GM21381 (cell line): Measurements from ENCODE around the gene ACBD7.

Source experiments
- ATAC-seq: cut with Tn5 transposase; IDR thresholded peaks from one replicate; pipeline ENCODE4 v1.9.1; 2021; ENCODE audit warnings: mild to moderate bottlenecking, moderate library complexity; ENCODE audit not compliant: unreplicated experiment

ACBD7 gene

GRCh38 chr10:15088428-15089261 lies at the start of gene ACBD7:
TSS of gene ACBD7 (minus strand) at chr10:15088776. CDS start at chr10:15088728, 48 bp downstream.
- peak; percentile 100 for ATAC-seq

- no peak for ATAC-seq
These were observed 49.1 kb upstream of the ACBD7 start for GRCh38 chr10:15137636-15138035.

GRCh38 chr10:15137036-15137359 lies 48.4 kb upstream of the ACBD7 start:
- no peak for ATAC-seq

- no peak for ATAC-seq
These were observed 47.8 kb upstream of the ACBD7 start for GRCh38 chr10:15136129-15137035.

GRCh38 chr10:15131330-15131729 lies 42.8 kb upstream of the ACBD7 start:
- no peak for ATAC-seq

- ATAC-seq, result no peak
These were observed 36.3 kb upstream of the ACBD7 start for GRCh38 chr10:15124908-15125307.

DNA sequence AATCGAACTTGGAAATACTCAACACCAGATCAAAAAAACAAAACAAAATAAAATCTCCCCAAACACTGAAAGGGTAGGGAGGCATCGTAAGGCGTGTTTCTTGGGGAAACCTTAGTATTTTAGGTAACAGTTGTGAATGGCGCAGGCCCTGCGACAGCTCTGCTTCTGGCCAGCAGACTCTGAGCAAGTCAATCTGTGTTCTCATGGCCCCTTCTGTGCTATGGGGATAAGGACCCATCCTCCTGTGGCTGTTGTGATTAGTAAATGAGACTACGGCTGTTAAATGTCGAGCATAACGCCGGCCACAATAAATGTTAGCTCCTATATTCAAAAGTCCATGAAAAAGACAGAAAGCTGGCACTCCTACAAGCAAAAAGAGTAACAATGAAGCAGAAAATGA lies 35.6 kb upstream of the ACBD7 start:
- no peak for ATAC-seq

- no peak for ATAC-seq
These were observed 35.2 kb upstream of the ACBD7 start for GRCh38 chr10:15123749-15124184.

- peak; percentile 89 for ATAC-seq
These were observed 34.0 kb upstream of the ACBD7 start for GRCh38 chr10:15122477-15123030.

GRCh38 chr10:15121707-15122106 lies 33.1 kb upstream of the ACBD7 start:
- ATAC-seq, result no peak

DNA sequence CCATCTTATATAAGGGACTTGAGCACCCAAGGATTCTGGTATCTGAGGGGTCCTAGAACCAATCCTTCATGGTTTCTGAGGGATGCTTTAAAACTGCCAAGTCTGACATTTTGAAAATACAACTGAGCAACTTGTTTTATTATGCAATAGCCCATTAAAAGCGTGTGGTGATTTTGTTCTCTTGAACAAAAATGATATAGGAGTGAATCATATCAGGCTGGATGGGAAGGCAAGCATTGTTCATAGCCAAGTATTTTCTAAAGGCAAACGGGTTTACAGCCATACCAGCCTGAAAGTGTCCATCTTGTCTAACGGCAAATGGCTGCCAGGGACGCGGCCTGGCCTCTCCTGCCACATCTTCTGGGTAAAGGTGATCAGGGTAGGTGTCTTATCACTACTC lies 31.9 kb upstream of the ACBD7 start:
- ATAC-seq, result no peak

GRCh38 chr10:15118615-15119014 lies 30.0 kb upstream of the ACBD7 start:
- no peak for ATAC-seq

GRCh38 chr10:15116225-15116624 lies 27.6 kb upstream of the ACBD7 start:
- ATAC-seq, result no peak

DNA sequence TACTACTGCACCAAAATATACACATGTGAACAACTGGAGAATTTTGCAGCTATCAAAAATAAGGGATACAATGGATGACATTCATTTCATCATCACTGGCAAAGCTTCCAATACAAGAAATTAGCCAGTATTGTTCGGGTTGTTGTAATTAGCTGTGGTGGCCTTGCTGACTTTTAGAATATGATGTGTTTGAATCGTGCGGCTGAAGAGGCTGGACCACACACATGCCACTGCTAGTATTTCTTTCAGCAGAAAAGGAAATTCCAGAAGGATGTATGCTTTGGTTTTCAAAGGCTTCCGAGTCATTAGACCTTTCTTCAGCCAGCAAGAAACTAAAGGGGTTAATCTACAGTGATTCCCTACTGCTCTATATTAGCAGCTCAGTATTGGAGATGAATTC lies 25.2 kb upstream of the ACBD7 start:
- no peak for ATAC-seq

DNA sequence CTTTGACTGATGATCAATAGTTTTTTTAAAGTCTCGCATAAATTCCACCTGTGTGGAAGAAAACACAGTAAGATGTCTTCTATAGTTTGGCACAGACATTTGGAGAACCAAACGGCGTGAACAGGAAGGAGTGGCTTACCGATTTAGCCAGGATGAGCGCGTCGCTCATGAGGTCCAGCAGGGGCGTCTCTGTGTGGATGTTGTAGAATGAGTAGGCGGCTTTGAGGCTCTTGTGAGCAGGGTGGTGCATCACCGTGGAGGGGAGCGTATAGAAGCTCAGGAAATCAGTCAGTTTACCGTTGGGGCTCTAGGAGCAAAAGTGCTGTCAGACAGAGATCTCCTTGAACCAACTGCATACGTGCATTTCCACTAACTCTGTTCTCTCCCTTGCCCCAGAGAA lies 24.1 kb upstream of the ACBD7 start:
- ATAC-seq, result no peak

DNA sequence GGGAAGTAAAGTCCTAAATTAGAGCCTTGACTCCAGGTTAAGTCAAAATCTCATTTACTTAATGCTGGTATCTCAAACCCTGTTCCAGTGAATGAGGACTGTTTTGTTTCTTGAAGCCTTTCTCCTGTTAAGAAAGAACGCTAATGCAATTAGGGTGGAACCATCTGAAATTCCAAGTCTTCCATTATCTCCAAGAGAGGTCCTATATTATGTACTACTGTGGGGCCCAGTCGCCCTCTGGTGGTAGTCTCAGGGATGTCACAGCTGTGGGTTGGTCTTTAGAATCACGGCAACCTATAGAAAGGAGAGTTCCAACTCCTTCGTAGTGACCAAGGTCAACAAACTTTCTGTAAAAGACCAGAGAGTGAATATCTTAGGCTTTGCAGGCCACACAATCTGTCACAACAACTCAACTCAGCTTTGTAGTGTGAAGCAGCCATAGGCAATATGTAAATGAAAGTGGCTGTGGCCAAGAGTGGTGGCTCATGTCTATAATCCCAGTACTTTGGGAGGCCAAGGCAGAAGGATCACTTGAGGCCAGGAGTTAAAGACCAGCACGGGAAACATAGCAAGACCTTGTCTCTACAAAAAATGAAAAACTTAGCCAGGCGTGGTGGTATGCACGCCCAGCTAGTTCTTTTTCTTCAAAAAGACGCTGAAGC lies 17.9 kb upstream of the ACBD7 start:
- ATAC-seq, result peak; percentile 81

DNA sequence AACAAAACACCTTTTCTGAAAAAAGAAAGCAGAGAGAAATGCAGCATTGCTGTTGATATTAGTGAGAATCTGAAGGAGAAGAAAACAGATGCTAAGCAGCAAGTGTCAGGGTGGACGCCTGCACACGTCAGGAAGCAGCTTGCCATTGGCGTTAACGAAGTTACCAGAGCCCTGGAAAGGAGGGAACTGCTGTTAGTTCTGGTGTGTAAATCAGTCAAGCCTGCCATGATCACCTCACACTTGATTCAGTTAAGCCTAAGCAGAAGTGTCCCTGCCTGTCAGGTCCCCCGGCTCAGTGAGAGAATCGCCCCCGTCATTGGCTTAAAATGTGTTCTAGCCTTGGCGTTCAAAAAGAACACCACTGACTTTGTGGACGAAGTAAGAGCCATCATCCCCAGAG lies 14.9 kb upstream of the ACBD7 start:
- ATAC-seq, result no peak

DNA sequence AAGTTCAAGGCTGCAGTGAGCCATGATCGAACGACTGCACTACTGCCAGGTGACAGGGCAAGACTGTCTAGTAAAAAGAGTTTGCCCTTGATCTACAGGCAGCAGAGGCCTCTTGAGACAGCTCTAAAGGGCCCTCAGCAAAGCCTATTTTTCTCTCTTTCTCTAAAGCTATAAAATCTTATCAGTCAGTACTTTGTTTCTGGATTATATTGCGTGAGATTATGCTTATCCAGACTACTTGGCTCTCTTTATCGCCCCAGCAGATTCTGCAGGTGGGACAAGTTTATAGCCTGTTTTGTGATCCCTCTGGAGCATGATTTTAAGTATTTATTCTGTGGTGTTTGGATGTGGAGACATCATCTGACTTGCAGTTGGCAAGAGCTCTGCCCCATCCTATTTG lies 11.3 kb upstream of the ACBD7 start:
- no peak for ATAC-seq

DNA sequence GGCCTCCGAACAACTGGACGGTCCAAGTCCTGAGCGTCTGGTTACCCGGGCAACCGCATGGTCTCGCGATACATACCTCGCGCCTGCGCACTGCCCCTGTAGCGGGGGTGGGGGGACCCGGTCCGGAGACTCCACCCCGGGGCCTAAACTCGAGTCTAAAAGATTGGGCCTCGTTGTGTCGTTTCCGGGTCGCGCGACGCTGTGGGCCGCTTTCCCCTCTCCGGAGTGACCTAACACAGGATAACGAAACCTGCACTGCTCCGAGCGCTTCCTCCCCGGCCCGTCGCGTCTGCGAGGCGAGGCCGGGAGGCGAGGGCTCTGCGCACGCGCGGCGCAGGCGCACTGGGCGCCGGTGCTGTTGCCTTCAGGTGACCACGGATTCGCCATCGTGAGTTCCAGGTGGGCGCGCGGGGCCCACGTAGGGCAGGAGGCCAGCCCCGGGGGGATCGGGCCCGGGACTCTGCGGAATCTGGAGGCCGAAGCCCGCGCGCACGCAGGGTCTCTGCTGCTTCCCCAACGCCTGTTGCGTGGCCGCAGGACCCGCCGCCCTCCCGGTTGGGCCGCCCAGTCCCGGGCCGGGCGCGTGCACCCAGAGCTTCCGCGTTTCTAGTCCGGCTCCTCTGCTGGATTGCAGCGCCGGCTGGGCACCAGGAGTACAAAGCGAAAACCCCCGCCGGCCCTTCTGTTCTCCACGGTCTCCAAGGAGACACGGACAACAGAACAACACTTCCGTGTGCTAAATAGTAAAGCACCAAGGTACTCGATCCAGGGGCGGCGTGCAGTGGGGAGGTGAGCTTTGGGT lies 8.6 kb upstream of the ACBD7 start, which contains the start of gene RPP38:
TSS of gene RPP38 (plus strand) at position 345 of the 802 bp plus-strand sequence. CDS start 5,960 bp downstream, outside the sequence.
- peak; percentile 84 for ATAC-seq

DNA sequence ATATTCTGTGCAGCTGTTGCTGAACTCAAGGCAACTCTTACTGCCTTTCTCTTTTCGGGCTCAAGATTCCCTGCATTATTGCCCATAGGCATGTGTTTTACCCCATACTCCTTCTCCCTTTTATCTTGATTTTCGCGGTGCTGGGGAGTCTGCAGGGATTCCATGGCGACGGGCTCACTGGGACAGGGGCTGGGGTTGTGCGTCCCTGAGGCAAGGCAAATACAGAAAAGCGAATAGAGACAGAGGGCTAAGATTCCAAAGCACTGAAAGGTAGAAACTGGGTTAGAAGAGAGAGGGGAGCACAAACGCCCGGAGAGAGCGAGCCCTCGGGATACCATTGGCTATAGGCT lies 8.1 kb upstream of the ACBD7 start:
- ATAC-seq, result peak; percentile 16
